ENCODE results near the gene NRCAM. TPM values are rescaled to one million over a fixed set of nuclear protein-coding genes. Genes with fewer than 3 reads are reported as not detected.

Gene NRCAM
- total and polyA plus RNA-seq, 4 donors: 0.17 to 3.2 (median 0.64) TPM

GRCh38 chr7:108280136-108280535, 176.1 kb downstream of the NRCAM start:
- H3K27ac ChIP-seq (ENCODE audit: low read depth in 1 of 2, low read length in 2 of 2): no peak overlapping the region
- no peak overlapping the region for H3K4me3 ChIP-seq (ENCODE audit: low read depth in 1 of 3, low read length in 3 of 3)
- H3K36me3 ChIP-seq (ENCODE audit: control insufficient read depth in 4 of 4, insufficient read depth in 3 of 4, low read depth in 1 of 4, low read length in 3 of 4): no peaks in the 10 kb centered on the region
- H3K4me1 ChIP-seq (ENCODE audit: control insufficient read depth in 4 of 4, insufficient read depth in 4 of 4, low read length in 3 of 4): peaks cover 0 to 2% (median 0%) of the 10 kb centered on the region in 4 donors
- H3K9ac ChIP-seq (ENCODE audit: low read depth in 1 of 2, low read length in 2 of 2): no peak overlapping the region
- no peak for DNase-seq (ENCODE audit: low spot score)
- no peak for TF ChIP-seq JUND (IDR thresholded peaks at IDR 0.05)
- no peak for TF ChIP-seq ATF3 (IDR thresholded peaks at IDR 0.05)
- no peak for TF ChIP-seq EGR1 (IDR thresholded peaks at IDR 0.05; ENCODE audit: low read depth in 2 of 2)
- TF ChIP-seq HNF4G (IDR thresholded peaks at IDR 0.05): no peak
- no peak for TF ChIP-seq HNF4A (conservative IDR thresholded peaks at IDR 0.05)
- TF ChIP-seq YY1 (IDR thresholded peaks at IDR 0.05): no peak
- TF ChIP-seq RAD21 (IDR thresholded peaks at IDR 0.05): no peak
- TF ChIP-seq TAF1 (conservative IDR thresholded peaks at IDR 0.05): no peak
- no peak for TF ChIP-seq CTCF (IDR thresholded peaks at IDR 0.05; ENCODE audit: low read depth, low read length, missing input control)
- no peaks in the 10 kb centered on the region for H3K27me3 ChIP-seq (ENCODE audit: control insufficient read depth in 4 of 4, insufficient read depth in 4 of 4, low read length in 3 of 4)
- H3K9me3 ChIP-seq (ENCODE audit: control insufficient read depth in 4 of 4, low read length in 3 of 4): no peaks in the 10 kb centered on the region
- WGBS: 18% methylated on average over 3 of the region's 3 CpGs

GRCh38 chr7:108278776-108279175, 177.5 kb downstream of the NRCAM start:
- Histone ChIP-seq H3K9ac (ENCODE audit: low read depth in 1 of 2, low read length in 2 of 2) (no peak overlapping the region), H3K27ac (ENCODE audit: low read depth in 1 of 2, low read length in 2 of 2) (no peak overlapping the region), H3K36me3 (ENCODE audit: control insufficient read depth in 4 of 4, insufficient read depth in 3 of 4, low read depth in 1 of 4, low read length in 3 of 4) (no peaks in the 10 kb centered on the region), H3K27me3 (ENCODE audit: control insufficient read depth in 4 of 4, insufficient read depth in 4 of 4, low read length in 3 of 4) (no peaks in the 10 kb centered on the region), H3K9me3 (ENCODE audit: control insufficient read depth in 4 of 4, low read length in 3 of 4) (no peaks in the 10 kb centered on the region), H3K4me3 (ENCODE audit: low read depth in 1 of 3, low read length in 3 of 3) (no peak overlapping the region), H3K4me1 (ENCODE audit: control insufficient read depth in 4 of 4, insufficient read depth in 4 of 4, low read length in 3 of 4) (peaks cover 0 to 2% (median 0%) of the 10 kb centered on the region in 4 donors)
- WGBS: 96% methylated on average over 5 of the region's 5 CpGs
- TF ChIP-seq RXRA (IDR thresholded peaks at IDR 0.05) (no peak), TAF1 (conservative IDR thresholded peaks at IDR 0.05) (no peak), MAX (IDR thresholded peaks at IDR 0.05) (no peak), CTCF (IDR thresholded peaks at IDR 0.05; ENCODE audit: low read depth, low read length, missing input control) (no peak)
- no peak for DNase-seq (ENCODE audit: low spot score)

- Histone ChIP-seq H3K27me3 (ENCODE audit: control insufficient read depth in 4 of 4, insufficient read depth in 4 of 4, low read length in 3 of 4) (no peaks in the 10 kb centered on the region), H3K36me3 (ENCODE audit: control insufficient read depth in 4 of 4, insufficient read depth in 3 of 4, low read depth in 1 of 4, low read length in 3 of 4) (no peaks in the 10 kb centered on the region), H3K27ac (ENCODE audit: low read depth in 1 of 2, low read length in 2 of 2) (no peak overlapping the region), H3K9me3 (ENCODE audit: control insufficient read depth in 4 of 4, low read length in 3 of 4) (no peaks in the 10 kb centered on the region), H3K4me3 (ENCODE audit: low read depth in 1 of 3, low read length in 3 of 3) (no peak overlapping the region), H3K9ac (ENCODE audit: low read depth in 1 of 2, low read length in 2 of 2) (no peak overlapping the region), H3K4me1 (ENCODE audit: control insufficient read depth in 4 of 4, insufficient read depth in 4 of 4, low read length in 3 of 4) (peaks cover 0 to 2% (median 0%) of the 10 kb centered on the region in 4 donors)
- WGBS: 86% methylated on average over 10 of the region's 10 CpGs
- DNase-seq (ENCODE audit: low spot score): no peak
- TF ChIP-seq EGR1 (IDR thresholded peaks at IDR 0.05; ENCODE audit: low read depth in 2 of 2) (no peak), HNF4A (conservative IDR thresholded peaks at IDR 0.05) (no peak), ZBTB33 (IDR thresholded peaks at IDR 0.05) (no peak), TAF1 (conservative IDR thresholded peaks at IDR 0.05) (no peak), MAX (IDR thresholded peaks at IDR 0.05) (no peak), HNF4G (IDR thresholded peaks at IDR 0.05) (no peak), CTCF (IDR thresholded peaks at IDR 0.05; ENCODE audit: low read depth, low read length, missing input control) (no peak), NR2F2 (IDR thresholded peaks at IDR 0.05) (no peak), GABPA (IDR thresholded peaks at IDR 0.05 in 1 of 2, conservative IDR thresholded peaks at IDR 0.05 in 1 of 2) (no peak), YY1 (IDR thresholded peaks at IDR 0.05) (no peak), FOXA2 (IDR thresholded peaks at IDR 0.05) (no peak), JUND (IDR thresholded peaks at IDR 0.05) (no peak), FOXA1 (IDR thresholded peaks at IDR 0.05) (no peak), ATF3 (IDR thresholded peaks at IDR 0.05) (no peak)
Observed at GRCh38 chr7:108278281-108278680, 178.0 kb downstream of the NRCAM start.

All from liver (tissue), 9 donors.